GM23338 (cell line): Measurements from ENCODE around the gene HTRA2.

Source experiments
- CTCF ChIP-seq, 2 experiments: fragments of 200-600 bp in 1 of 2; sonication (generic) in 1 of 2; conservative IDR thresholded peaks; 2 replicates each; pipeline versions ENCODE4 v1.5.1 to v1.6.1; 2016 to 2017; ENCODE audit warnings: antibody characterized with exemption in 2 of 2, low read depth in 2 of 2, mild to moderate bottlenecking in 2 of 2, moderate library complexity in 1 of 2
- ETS1 ChIP-seq: IDR thresholded peaks from 2 replicates; pipeline ENCODE4 v1.6.1; 2016; ENCODE audit warnings: antibody characterized with exemption
- EZH2 ChIP-seq: fragments of 200-600 bp; sonication (generic); IDR thresholded peaks from one replicate; pipeline ENCODE4 v1.8.0; 2017; ENCODE audit warnings: antibody characterized with exemption, mild to moderate bottlenecking, low read depth; ENCODE audit not compliant: unreplicated experiment
- POLR2AphosphoS5 ChIP-seq: IDR thresholded peaks from 2 replicates; pipeline ENCODE4 v1.6.1; 2016; ENCODE audit warnings: antibody characterized with exemption, low read depth
- REST ChIP-seq: IDR thresholded peaks from one replicate; pipeline ENCODE4 v1.6.1; 2018; ENCODE audit warnings: antibody characterized with exemption; ENCODE audit not compliant: unreplicated experiment

GRCh38 chr2:74581463-74581862 lies 51.7 kb downstream of the HTRA2 start:
- no peak for TF ChIP-seq POLR2AphosphoS5
- TF ChIP-seq CTCF (conservative IDR thresholded peaks at IDR 0.05; ENCODE audit: low read depth in 2 of 2) = no peak
- no peak for TF ChIP-seq EZH2
- no peak for TF ChIP-seq ETS1
- TF ChIP-seq REST = no peak
